ENCODE data around the gene OS9. TPM values are rescaled to one million over a fixed set of nuclear protein-coding genes. Genes with fewer than 3 reads are reported as not detected.

The OS9 gene
- total and polyA plus RNA-seq, 9 of the 15 experiments (the other 6 are each of a cell fraction or from before 2014, with no cell fraction given): 4.6 to 105 (median 89.5) TPM

DNA sequence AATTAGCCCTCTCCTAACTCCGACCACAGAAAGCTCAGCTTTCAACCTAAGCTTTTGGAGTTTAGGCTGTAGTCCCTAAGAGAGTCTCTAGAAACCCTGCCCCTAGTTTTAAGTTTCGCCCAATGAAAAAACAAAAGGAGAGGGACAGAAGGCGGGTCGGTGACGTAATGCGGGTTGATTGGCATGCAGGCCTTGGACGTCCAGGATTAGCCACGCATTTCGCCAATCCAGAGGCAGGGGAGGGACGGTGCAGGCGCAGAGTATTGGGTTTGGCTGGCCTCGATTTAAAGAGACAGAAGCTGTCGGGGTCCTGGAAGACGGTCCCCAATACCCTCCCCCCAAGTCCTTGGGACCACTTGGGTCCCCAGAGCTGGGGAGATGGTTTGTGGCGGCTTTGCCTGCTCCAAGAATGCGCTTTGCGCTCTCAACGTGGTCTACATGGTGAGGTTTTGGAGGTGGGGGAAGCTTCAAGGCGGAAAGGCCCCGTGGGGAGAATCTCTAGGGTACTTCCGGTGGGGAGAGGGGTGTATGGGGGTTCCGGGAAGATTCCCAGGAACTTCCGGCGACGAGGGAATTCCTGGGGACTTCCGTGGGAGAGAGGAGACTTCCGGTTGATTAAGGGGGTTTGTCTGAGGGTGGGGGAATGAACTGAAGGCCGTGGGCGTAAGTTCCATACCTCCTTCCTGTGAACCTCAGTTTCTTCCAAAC lies 51.0 kb downstream of the OS9 start, which contains the start of gene TSPAN31 (continued):
- TF ChIP-seq ZNF639 (CRISPR knock-in tag; conservative IDR thresholded peaks at IDR 0.05 in 1 of 2, IDR thresholded peaks at IDR 0.05 in 1 of 2) (peak in 1 of 2 experiments; percentile 75; a peak in 1 of 4 replicates), BRF1 (IDR thresholded peaks at IDR 0.05; ENCODE audit: borderline replicate concordance, extremely low read depth, insufficient read length) (no peak), SNRNP70 (optimal IDR thresholded peaks at IDR 0.05; ENCODE audit: low read depth, low read length) (no peak), ETS2 (tag; IDR thresholded peaks at IDR 0.05; ENCODE audit: borderline replicate concordance, poor library complexity, severe bottlenecking) (no peak), HDAC1 (IDR thresholded peaks at IDR 0.05) (peak in 1 of 2 experiments; percentile 23; a peak in 1 of 4 replicates), TAL1 (IDR thresholded peaks at IDR 0.05) (no peak), HLTF (IDR thresholded peaks at IDR 0.05) (no peak), RAD51 (IDR thresholded peaks at IDR 0.05; ENCODE audit: borderline replicate concordance, low read depth) (no peak)
- TF ChIP-seq, protein P1, sequence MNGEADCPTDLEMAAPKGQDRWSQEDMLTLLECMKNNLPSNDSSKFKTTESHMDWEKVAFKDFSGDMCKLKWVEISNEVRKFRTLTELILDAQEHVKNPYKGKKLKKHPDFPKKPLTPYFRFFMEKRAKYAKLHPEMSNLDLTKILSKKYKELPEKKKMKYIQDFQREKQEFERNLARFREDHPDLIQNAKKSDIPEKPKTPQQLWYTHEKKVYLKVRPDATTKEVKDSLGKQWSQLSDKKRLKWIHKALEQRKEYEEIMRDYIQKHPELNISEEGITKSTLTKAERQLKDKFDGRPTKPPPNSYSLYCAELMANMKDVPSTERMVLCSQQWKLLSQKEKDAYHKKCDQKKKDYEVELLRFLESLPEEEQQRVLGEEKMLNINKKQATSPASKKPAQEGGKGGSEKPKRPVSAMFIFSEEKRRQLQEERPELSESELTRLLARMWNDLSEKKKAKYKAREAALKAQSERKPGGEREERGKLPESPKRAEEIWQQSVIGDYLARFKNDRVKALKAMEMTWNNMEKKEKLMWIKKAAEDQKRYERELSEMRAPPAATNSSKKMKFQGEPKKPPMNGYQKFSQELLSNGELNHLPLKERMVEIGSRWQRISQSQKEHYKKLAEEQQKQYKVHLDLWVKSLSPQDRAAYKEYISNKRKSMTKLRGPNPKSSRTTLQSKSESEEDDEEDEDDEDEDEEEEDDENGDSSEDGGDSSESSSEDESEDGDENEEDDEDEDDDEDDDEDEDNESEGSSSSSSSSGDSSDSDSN (IDR thresholded peaks at IDR 0.05; ENCODE audit: borderline replicate concordance in 1 of 2, low read depth in 2 of 2, low read length in 2 of 2): no peak
- TF ChIP-seq, protein P2, sequence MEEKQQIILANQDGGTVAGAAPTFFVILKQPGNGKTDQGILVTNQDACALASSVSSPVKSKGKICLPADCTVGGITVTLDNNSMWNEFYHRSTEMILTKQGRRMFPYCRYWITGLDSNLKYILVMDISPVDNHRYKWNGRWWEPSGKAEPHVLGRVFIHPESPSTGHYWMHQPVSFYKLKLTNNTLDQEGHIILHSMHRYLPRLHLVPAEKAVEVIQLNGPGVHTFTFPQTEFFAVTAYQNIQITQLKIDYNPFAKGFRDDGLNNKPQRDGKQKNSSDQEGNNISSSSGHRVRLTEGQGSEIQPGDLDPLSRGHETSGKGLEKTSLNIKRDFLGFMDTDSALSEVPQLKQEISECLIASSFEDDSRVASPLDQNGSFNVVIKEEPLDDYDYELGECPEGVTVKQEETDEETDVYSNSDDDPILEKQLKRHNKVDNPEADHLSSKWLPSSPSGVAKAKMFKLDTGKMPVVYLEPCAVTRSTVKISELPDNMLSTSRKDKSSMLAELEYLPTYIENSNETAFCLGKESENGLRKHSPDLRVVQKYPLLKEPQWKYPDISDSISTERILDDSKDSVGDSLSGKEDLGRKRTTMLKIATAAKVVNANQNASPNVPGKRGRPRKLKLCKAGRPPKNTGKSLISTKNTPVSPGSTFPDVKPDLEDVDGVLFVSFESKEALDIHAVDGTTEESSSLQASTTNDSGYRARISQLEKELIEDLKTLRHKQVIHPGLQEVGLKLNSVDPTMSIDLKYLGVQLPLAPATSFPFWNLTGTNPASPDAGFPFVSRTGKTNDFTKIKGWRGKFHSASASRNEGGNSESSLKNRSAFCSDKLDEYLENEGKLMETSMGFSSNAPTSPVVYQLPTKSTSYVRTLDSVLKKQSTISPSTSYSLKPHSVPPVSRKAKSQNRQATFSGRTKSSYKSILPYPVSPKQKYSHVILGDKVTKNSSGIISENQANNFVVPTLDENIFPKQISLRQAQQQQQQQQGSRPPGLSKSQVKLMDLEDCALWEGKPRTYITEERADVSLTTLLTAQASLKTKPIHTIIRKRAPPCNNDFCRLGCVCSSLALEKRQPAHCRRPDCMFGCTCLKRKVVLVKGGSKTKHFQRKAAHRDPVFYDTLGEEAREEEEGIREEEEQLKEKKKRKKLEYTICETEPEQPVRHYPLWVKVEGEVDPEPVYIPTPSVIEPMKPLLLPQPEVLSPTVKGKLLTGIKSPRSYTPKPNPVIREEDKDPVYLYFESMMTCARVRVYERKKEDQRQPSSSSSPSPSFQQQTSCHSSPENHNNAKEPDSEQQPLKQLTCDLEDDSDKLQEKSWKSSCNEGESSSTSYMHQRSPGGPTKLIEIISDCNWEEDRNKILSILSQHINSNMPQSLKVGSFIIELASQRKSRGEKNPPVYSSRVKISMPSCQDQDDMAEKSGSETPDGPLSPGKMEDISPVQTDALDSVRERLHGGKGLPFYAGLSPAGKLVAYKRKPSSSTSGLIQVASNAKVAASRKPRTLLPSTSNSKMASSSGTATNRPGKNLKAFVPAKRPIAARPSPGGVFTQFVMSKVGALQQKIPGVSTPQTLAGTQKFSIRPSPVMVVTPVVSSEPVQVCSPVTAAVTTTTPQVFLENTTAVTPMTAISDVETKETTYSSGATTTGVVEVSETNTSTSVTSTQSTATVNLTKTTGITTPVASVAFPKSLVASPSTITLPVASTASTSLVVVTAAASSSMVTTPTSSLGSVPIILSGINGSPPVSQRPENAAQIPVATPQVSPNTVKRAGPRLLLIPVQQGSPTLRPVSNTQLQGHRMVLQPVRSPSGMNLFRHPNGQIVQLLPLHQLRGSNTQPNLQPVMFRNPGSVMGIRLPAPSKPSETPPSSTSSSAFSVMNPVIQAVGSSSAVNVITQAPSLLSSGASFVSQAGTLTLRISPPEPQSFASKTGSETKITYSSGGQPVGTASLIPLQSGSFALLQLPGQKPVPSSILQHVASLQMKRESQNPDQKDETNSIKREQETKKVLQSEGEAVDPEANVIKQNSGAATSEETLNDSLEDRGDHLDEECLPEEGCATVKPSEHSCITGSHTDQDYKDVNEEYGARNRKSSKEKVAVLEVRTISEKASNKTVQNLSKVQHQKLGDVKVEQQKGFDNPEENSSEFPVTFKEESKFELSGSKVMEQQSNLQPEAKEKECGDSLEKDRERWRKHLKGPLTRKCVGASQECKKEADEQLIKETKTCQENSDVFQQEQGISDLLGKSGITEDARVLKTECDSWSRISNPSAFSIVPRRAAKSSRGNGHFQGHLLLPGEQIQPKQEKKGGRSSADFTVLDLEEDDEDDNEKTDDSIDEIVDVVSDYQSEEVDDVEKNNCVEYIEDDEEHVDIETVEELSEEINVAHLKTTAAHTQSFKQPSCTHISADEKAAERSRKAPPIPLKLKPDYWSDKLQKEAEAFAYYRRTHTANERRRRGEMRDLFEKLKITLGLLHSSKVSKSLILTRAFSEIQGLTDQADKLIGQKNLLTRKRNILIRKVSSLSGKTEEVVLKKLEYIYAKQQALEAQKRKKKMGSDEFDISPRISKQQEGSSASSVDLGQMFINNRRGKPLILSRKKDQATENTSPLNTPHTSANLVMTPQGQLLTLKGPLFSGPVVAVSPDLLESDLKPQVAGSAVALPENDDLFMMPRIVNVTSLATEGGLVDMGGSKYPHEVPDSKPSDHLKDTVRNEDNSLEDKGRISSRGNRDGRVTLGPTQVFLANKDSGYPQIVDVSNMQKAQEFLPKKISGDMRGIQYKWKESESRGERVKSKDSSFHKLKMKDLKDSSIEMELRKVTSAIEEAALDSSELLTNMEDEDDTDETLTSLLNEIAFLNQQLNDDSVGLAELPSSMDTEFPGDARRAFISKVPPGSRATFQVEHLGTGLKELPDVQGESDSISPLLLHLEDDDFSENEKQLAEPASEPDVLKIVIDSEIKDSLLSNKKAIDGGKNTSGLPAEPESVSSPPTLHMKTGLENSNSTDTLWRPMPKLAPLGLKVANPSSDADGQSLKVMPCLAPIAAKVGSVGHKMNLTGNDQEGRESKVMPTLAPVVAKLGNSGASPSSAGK (IDR thresholded peaks at IDR 0.05): no peak; the same call in 1 of the 2 replicates
